GM19043 (cell line): ENCODE results near the gene DAB2IP.
"Not testable (repeated sequence)": the region's sequence is repeated elsewhere in the genome, so short reads cannot be mapped to it uniquely, and the experiment has no call there.

Source experiments
- ATAC-seq: cut with Tn5 transposase; IDR thresholded peaks from one replicate; pipeline ENCODE4 v1.9.1; 2021; ENCODE audit warnings: low read depth; ENCODE audit not compliant: unreplicated experiment

DAB2IP gene

DNA sequence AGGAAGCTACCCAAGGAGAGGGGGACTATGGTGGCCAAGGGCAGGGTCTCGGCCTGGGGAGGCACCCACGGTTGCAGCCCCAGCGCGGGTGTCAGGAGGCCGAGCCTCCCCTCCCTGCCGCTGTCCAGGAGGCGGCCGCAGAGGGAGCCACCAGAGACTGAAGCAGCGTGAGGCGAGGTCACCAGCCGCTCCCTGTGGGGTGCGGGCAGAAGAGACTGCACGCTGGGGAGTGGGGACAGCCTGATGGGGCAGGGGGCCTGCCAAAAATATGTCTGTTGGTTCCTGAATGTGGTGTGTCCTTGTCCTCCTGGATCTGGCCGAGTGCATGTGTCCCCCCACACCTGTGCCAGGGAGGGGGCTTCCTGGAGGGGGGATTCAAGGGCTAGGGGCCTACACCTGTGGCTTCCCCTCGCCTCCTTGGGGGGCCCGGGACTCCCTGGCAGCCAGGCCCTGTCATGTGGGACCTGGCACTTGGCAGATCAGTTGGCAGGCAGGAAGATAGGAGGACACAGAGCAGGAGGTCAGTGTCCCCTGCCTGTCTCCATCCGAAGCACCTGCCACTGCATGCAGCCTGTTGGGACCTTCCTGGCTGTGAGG, 131.2 kb downstream of the DAB2IP start:
- ATAC-seq, result no peak

DNA sequence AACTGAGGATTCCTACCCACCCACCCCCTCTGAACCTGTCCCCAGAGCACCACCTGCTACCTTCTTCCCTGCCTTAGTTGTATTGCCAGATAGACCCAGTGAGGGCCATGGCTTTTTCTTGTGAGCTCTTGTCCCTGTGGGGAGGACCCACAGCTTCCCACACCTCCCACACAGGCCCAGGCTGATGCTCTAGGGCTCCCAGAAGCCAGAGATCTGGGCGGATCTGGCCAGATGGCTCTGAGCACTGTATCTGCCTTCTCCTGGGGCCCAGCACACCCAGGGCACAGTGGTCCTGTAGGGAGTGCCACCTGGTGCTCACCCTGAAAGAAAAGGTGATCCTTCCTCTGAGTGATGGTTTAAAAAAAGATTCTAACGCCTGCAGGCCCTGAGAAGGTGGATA, 131.7 kb downstream of the DAB2IP start:
- ATAC-seq, result no peak

DNA sequence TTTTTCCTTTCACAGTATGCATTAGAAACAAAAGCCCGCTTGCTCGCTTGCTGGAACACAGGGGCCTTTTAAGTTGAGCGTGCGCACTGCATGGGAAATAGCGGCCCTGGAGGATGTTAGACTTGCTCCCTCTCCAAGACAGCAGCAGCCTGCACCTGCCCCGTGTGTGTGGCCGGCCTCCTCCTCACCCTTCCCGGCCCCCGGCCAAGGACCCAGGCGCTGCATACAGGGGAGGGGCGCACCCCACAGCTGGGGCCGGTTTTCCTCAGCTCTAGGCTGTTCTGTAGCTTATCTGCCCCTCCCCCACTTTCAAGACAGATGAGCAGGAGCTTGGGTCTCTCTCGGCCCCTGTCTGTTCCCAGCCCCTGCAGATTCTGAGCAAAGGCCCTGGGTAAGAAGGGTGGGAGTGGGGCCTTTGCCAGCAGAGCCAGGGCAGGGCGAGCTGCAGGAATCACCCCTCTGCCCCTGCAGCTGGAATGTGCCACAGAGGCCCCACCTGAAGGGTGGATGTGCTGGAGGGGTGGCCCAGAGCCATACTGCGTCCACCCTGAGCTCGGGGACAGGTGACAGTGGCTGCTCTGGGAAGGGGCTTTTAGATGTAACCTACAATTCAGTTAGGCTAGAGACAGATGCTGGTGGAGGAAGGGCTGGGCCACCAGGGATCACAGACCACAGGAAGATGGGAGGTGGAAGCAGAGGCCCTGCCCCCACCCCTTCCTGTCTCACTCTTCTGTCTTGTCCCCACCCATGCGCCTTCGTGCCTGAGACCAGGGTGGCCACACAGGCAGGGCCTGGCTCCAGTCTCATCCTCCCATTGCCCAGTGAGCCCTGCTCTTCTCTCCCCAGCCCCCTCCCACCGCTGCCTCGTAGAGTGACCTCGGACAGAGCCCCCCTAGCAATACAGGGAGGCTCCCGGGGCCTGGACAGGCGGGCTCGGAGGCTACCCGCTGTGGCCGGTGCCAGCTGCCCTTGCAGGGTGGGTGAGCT, 132.4 kb downstream of the DAB2IP start:
- no peak for ATAC-seq

DNA sequence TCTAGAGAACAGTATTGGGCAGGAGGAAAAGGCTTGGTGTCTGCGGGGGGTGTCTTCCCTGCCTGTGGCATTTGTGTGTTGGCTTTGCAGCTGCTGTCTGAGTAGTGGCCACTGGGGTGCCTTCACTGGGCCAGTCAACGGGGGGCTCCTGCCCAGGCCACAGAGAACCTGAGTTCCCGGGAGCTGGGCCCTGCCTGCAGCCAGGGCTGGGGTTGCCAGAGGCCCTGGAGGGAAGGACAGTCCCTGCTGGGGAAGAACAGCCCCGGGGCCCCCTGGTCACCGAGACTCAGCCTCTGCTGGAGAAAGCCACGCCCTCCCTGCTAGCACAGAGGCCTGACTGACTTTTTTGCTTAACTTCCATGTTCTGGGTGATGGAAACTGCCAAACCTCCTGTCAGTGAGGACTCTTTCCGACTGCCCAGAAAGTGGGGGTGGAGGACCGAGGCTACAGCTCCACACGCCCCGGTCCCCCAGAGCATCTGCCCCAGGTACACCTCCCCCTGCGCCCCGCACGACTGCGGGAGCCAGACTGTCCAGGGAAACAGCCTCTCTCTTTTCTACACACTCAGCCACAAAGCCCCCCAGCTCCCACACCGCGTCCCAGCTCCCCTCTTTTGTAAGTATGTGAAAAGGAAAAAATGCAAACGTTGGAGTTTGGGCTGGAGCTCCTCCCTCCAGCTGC, 133.4 kb downstream of the DAB2IP start:
- no peak for ATAC-seq

DNA sequence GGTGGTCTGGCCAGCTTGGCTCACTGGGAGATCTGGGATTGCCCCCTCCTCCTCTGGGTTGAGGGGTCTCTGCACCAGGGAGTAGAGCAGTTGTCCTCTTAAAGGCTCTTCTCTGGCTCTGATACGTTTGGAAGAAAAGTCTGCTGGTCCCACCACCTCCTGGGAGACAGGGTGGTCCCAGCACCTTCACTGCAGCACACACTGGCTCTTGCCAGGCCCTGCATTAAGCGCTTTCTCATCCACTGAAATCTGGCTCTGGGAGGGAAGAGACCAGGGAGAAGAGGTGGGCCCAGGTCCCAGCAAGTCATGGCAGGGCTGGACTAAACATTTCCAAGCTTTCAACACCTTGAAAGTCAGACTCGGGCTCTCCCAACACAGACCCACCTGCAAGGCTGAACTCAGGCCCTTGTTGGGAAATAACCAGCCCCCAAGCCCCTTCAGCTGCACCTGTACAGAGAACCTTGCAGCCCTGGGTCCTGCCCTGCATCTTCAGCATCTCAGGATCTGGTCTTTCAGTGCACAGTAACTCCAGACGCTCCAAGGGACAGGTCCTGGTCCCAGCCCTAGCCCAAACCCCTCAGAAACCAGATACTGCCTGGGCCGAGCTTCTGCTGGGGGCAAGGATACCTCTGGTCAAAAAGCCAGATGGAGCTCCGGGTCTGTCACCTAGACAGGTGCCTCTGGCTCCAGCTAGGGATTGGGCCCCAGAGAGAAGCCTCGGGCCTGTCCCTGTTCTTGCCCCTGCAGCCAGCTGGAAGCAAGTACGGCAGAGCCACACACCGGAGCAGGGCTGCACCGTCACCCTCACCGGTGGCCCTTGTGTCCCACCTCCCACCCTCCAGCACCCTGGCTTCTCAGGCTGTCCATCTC, 134.5 kb downstream of the DAB2IP start:
- no peak for ATAC-seq

DNA sequence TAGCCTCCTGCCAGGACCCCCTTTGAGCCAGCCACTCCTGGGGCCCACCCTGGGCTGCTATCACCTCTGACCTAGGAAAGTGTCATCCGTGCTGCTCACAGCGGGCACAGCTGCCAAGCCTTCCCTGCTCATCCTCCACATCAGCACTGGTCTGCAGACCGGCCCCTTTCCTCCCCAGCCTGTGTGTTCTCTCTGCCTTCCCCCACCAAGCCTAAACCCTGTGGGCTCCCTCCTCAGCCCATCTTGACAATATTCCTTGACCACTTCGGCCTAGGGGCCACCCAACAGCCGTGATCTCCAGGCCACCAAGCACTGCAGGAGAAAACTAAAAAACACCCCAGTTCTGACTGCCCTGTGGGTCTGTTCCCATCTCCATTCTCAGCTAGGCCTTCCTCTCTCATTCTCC, 135.1 kb downstream of the DAB2IP start:
- no peak for ATAC-seq

DNA sequence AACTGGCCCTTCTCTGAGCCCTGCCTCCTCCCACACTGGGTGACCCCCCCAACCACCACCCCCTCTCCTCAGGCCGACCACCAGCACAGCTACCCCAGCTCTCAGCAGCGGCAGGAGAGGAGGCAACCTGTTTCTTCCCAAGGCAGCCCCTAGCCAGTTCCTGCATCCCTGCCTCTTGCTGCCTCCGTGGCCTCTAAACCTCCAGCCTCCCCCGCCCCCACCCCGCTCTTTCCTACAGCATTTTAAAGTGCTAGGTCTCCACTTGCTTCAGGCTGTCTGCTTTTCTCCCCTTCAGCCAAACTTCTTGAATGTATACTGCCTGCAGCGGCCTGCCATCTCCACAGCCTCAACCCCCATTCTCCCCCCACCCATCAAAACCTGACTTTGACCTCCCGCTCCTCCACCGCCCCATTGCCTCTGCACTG, 135.6 kb downstream of the DAB2IP start:
- no peak for ATAC-seq

DNA sequence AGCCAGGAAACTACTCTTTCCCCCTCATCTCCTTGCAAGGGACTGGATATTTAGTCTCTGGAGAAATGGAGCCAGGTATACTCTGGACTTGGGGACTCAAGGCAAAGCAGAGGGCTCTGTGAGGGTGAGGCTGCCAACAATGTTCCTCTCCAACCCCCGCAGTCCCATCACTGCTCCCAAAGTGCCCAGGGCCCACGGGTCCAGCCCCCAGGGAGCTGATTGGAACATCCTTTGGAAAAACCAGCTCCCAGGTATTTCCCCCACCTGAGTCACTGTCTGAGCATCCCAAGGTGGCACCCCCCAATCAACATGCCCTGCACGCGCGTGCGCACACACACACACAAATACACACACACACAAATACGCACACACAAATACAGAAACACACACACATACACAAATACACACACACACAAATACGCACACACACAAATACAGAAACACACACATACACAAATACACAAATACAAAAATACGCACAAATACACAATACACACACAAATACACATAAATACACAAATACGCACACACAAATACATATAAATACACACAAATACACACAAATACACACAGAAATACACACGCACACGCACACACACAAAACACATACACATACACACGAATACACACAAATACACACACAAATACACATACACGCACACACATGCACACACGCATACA, 137.4 kb downstream of the DAB2IP start:
- ATAC-seq, result no peak

DNA sequence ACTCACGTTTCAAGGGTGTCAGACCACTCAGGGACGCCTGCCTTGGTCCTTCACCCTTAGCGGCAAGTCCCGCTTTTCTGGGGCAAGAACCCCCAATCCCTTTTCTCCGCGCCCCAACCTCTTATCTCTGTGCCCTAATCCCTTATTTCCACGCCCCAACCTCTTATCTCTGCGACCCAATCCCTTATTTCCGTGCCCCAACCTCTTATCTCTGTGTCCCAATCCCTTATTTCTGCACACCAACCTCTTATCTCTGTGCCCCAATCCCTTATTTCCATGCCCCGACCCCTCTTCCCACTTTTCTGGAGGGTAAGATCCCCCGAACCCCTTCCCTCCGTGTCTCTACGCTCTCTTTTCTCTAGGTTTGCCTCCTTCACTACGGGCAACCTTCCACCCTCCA, 139.4 kb downstream of the DAB2IP start:
- ATAC-seq, result no peak

DNA sequence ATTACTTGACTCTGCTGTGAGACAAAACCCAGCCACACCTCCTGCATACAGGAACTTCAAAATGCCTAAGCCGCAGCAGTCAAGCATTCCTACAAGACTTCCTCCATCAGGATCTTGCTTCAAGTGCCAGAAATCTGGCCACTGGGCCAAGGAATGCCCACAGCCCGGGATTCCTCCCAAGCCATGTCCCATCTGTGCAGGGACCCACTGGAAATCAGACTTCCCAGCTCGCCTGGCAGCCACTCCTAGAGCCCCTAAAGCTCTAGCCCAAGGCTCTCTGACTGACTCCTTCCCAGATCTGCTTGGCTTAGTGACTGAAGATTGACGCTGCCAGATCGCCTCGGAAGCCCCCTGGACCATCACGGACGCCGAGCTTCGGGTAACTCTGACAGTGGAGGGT, 141.0 kb downstream of the DAB2IP start:
- not testable (repeated sequence) for ATAC-seq

DNA sequence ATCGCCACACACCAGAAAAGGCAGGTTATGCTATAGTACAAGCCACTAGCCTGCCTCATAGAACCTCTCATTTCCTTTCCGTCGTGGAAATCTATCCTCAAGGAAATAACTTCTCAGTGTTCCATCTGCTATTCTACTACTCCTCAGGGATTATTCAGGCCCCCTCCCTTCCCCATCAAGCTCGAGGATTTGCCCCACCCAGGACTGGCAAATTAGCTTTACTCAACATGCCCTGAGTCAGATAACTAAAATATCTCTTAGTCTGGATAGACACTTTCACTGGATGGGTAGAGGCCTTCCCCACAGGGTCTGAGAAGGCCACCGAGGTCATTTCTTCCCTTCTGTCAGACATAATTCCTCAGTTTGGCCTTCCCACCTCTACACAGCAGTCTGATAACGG, 142.9 kb downstream of the DAB2IP start:
- ATAC-seq, result not testable (repeated sequence)

DNA sequence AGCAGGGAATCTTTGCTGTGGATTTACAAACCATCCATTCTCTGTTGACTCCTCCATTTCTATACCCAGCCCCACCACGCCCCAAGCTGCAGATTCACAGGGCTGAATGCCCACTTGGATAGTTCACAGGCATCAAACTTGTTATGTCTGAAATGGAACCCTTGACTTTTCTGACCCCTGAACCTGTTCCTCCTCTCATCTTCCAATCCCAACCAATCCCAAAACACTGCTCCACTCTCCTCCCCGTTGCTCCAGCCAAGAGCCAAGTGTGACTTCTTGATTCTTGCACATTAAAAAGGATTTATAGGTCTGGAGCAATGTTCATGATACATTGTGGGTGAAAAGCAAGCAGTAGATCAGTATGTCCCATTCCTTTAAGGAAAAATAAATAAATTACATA, 145.6 kb downstream of the DAB2IP start:
- ATAC-seq, result no peak

DNA sequence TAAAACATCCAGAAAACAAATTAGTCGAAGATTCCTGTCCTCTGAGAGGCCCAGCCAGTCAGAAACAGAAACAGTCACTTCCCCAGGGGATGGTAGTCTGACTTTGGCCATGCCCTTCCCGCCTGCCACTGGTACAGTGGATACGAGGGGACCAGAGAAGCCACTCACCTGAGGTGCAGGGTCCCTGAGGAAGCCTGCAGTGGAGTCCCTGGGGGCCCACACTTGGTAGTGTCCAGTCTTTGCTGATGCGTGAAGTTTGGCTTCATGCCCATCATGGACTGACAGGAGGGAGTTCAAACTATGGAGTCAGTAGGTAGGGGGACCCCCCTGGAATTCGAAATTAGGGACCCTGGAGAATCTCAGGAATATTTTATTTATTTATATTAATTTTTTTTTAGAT, 147.5 kb downstream of the DAB2IP start:
- no peak for ATAC-seq

DNA sequence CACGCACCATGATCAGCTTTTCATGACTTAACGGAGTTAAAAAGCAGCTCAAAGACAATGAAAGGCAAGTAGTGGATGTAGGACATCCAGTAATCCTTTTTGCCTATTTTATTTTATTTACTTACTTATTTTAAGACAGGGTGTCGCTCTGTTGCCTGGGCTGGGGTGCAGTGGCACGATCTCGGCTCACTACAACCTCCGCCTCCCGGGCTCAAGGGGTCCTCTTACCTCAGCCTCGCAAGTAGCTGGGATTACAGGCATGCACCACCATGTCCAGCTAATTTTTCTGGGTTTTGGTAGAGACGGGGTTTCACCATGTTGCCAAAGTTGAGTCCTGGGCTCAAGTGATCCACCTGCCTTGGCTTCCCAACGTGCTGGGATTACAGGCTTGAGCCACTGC, 148.9 kb downstream of the DAB2IP start:
- no peak for ATAC-seq

DNA sequence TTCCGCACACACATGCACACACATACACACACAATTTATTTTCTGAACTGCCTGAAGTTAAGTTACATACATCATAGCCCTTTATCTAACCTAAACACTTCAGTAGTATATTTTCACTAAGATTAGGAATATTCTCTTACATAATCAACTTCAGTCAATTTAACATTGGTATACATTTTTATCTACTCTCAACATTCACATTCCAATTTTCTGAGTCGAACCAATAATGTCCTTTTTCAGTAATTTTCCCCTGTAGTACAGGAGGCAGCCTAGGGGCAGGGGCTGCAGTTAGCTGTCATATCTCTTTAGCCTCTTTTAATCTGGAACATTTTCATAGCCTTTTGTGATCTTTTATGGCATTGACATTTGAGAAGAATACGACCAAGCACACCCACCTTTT, 150.1 kb downstream of the DAB2IP start:
- ATAC-seq, result no peak

DNA sequence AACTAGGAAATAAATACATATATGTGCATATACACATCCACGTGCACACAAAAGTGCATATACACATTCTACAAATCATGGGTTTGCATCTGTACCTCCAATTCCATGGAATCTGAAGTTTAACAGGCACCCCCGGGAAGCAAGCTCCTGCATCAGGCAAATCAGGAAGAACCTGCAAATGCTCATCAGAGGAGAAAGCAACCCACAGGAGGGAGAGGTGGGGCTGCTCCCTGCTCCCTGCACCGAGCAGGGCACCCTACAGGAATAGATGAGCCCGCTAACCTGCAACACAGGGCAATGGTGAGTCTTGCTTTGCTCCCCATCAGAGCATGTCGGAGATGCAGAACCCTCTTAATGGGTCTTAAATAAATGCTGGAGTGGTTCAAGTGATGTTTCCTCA, 151.3 kb downstream of the DAB2IP start:
- ATAC-seq, result no peak

DNA sequence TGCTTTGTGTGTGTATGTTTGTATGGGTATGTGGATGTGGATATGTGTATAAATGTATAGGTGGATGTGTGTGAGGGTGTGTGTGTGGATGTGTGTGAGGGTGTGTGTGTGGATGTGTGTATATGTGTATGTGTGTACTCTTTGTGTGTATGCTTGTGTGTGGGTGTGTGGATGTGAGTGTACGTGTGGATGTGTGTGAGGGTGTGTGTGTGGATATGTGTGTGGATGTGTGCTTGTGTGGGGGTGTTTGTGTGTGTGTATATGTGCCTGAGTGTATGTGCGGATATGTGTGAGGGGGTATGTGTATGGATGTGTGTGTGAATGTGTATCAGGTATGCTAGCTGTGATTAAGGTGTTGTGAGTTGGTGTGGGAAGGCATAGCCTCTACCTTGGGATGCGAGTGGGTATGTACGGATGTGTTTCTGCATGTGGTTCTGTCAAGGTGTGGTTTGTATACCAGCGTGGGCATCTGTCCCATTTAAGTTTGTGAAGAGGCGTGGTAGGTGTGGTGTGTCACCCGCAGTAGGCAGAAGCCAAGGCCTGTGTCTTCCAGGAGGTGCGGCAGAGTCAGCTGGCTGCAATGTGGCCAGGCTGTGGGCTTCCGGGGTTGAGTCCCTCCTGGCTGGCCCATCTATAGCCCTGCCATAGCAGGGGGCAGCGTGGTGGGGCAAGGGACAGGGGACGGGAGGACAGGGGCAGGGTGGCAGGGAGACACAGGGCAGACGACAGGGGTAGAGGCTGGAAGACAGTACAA, 155.8 kb downstream of the DAB2IP start:
- ATAC-seq, result no peak

DNA sequence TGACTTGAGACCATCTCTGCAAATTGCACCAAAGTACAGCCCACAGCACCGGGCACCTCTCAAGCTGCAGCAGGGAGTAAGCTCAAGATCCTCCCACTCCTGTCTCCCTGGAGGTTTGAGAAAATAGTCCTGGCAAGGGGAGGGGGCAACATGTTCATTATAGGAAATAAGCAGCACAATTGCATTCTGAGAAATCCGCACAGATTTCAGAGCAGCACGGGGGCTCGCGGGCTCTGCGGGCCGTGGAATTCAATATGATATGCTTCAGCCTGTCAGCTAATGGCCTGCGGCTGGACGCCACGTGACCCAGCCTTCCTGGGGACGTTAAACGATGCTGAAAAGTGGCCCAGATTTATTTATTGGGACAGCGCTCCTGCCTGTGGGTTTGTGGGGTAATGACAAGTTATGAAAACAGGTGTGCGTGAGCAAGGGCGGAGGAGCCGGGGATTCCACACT, 156.4 kb downstream of the DAB2IP start:
- no peak for ATAC-seq

DNA sequence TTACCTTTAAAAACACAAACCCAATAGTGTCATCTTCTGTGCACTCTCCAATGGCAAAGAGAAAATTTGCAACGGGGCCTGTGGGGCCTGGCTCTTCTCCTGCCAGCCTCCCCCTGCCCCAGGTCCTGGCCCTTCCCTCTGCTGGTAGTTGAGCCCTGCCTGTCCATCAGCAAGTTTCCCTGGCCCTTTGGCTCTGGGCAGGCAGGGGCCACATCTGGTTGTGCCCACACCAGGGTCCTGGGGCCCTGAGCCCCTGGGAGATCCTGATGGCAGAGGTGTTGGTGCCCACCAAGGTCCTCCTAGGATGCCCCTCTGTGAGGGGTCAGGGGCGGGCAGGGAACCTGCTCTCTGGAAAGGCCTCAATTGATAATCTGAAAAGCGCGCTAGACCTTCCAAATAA, 157.3 kb downstream of the DAB2IP start:
- ATAC-seq, result no peak
